H1 (cell line): ENCODE measurements around the gene CXorf49B. TPM values are rescaled to one million over a fixed set of nuclear protein-coding genes. Genes with fewer than 3 reads are reported as not detected.

Source experiments
- CTCF ChIA-PET: fragments of 300-600 bp; sonication (Branson Sonifier 250); formaldehyde crosslinking; loops from one replicate; lab custom pipeline; 2021; ENCODE audit not compliant: partially characterized antibody; lab: Charles Lee
- POLR2A ChIA-PET: fragments of 300-600 bp; sonication (Branson Sonifier 250); formaldehyde crosslinking; loops from one replicate; lab custom pipeline; 2021; ENCODE audit warnings: inconsistent platforms; ENCODE audit not compliant: partially characterized antibody; lab: Charles Lee
- DNase-seq, 2 experiments: peaks; one replicate each; pipeline versions ENCODE4 v3.0.0 to v3.0.0-alpha.2; 2010 to 2022; ENCODE audit warnings: low spot score in 2 of 2, low read depth in 1 of 2, mixed read lengths in 1 of 2
- FAIRE-seq: peaks from 2 replicates; lab custom pipeline; 2011; peaks lifted over from hg19 to GRCh38; lab: Jason Lieb, UNC
- H2AFZ ChIP-seq: 2 replicates; pipeline ENCODE4 v1.8.1; 2012; ENCODE audit warnings: low read length, inconsistent platforms
- H2AK5ac ChIP-seq: 2 replicates; pipeline ENCODE4 v1.6.1; 2013; ENCODE audit warnings: low read depth, low read length
- H2BK120ac ChIP-seq: replicated peaks from 2 replicates; pipeline ENCODE3; 2013; ENCODE audit warnings: low read depth, low read length, inconsistent platforms
- H2BK12ac ChIP-seq: 2 replicates; pipeline ENCODE4 v1.6.1; 2013; ENCODE audit warnings: low read depth, low read length
- H2BK15ac ChIP-seq: 2 replicates; pipeline ENCODE4 v1.6.1; 2013; ENCODE audit warnings: low read length
- H2BK20ac ChIP-seq: 2 replicates; pipeline ENCODE4 v1.6.1; 2013; ENCODE audit warnings: low read length
- H2BK5ac ChIP-seq: 2 replicates; pipeline ENCODE4 v1.6.1; 2013; ENCODE audit warnings: low read depth, low read length
- H3K14ac ChIP-seq: 2 replicates; pipeline ENCODE4 v1.6.1; 2013; ENCODE audit warnings: inconsistent platforms; ENCODE audit not compliant: insufficient read length
- H3K18ac ChIP-seq: 2 replicates; pipeline ENCODE4 v1.6.1; 2013; ENCODE audit warnings: low read length; ENCODE audit errors: extremely low read depth
- H3K23ac ChIP-seq: 2 replicates; pipeline ENCODE4 v1.6.1; 2013; ENCODE audit warnings: inconsistent platforms; ENCODE audit not compliant: insufficient read length
- H3K23me2 ChIP-seq: 2 replicates; pipeline ENCODE4 v1.6.1; 2013; ENCODE audit warnings: low read depth, low read length
- H3K27ac ChIP-seq: 2 replicates; pipeline ENCODE4 v1.6.1; 2011; ENCODE audit warnings: low read depth, low read length, inconsistent platforms
- H3K27me3 ChIP-seq, 4 experiments: replicated peaks in 1 of 4; 1 replicate in 1 of 4; 2 replicates in 3 of 4; pipeline versions ENCODE4 v1.6.1 to v1.8.1; 2011 to 2013; ENCODE audit warnings: low read length in 3 of 4, mild to moderate bottlenecking in 3 of 4, inconsistent platforms in 2 of 4, mixed read lengths in 2 of 4, moderate library complexity in 1 of 4; ENCODE audit not compliant: control insufficient read depth in 3 of 4, insufficient read depth in 3 of 4; ENCODE audit errors: extremely low read depth in 1 of 4
- H3K36me3 ChIP-seq, 4 experiments: 2 replicates each; pipeline versions ENCODE4 v1.6.1 to v1.8.1; 2011 to 2013; ENCODE audit warnings: mild to moderate bottlenecking in 4 of 4, low read length in 3 of 4, moderate library complexity in 2 of 4, control low read depth in 1 of 4, inconsistent platforms in 1 of 4; ENCODE audit not compliant: insufficient read depth in 4 of 4, control insufficient read depth in 2 of 4
- H3K4ac ChIP-seq: replicated peaks from 2 replicates; pipeline ENCODE3; 2013; ENCODE audit warnings: low read length, low read depth, mixed read lengths, inconsistent platforms; ENCODE audit not compliant: insufficient read length
- H3K4me1 ChIP-seq, 4 experiments: replicated peaks in 1 of 4; 1 replicate in 1 of 4; 2 replicates in 3 of 4; pipeline versions ENCODE4 v1.6.1 to v1.8.1; 2011 to 2013; ENCODE audit warnings: low read length in 3 of 4, inconsistent platforms in 2 of 4, mixed read lengths in 1 of 4; ENCODE audit not compliant: insufficient read depth in 4 of 4, control insufficient read depth in 3 of 4
- H3K4me2 ChIP-seq, 2 experiments: 2 replicates each; pipeline versions ENCODE4 v1.6.1 to v1.8.1; 2011 to 2013; ENCODE audit warnings: low read depth in 2 of 2, low read length in 2 of 2, control low read depth in 1 of 2, inconsistent platforms in 1 of 2, mild to moderate bottlenecking in 1 of 2; ENCODE audit not compliant: insufficient read depth in 1 of 2
- H3K4me3 ChIP-seq, 4 experiments: fragments of 200-600, 300-600 bp in 1 of 4; sonication (generic), shearing (Covaris generic), sonication (Bioruptor Twin) in 1 of 4; 2 replicates each; pipeline versions ENCODE4 v1.5.1 to v1.8.1; 2011 to 2016; ENCODE audit warnings: low read length in 4 of 4, low read depth in 3 of 4, control low read depth in 2 of 4, inconsistent platforms in 2 of 4, mild to moderate bottlenecking in 2 of 4, mixed read lengths in 1 of 4, moderate library complexity in 1 of 4; ENCODE audit not compliant: insufficient read depth in 2 of 4; ENCODE audit errors: extremely low read depth in 1 of 4
- H3K56ac ChIP-seq: replicated peaks from 2 replicates; pipeline ENCODE3; 2013; ENCODE audit warnings: low read depth, mild to moderate bottlenecking, mixed read lengths, low read length, inconsistent platforms; ENCODE audit not compliant: insufficient read length
- H3K79me1 ChIP-seq: 2 replicates; pipeline ENCODE4 v1.6.1; 2013; ENCODE audit warnings: low read depth, low read length, control low read depth
- H3K79me2 ChIP-seq, 2 experiments: 2 replicates each; pipeline versions ENCODE4 v1.6.1 to v1.8.1; 2012 to 2013; ENCODE audit warnings: low read length in 2 of 2, mild to moderate bottlenecking in 2 of 2, inconsistent platforms in 1 of 2; ENCODE audit not compliant: insufficient read depth in 2 of 2, control insufficient read depth in 1 of 2
- H3K9ac ChIP-seq, 4 experiments: replicated peaks in 1 of 4; 1 replicate in 1 of 4; 2 replicates in 3 of 4; pipeline versions ENCODE4 v1.6.1 to v1.8.1; 2011 to 2013; ENCODE audit warnings: low read depth in 3 of 4, low read length in 3 of 4, control low read depth in 2 of 4, mild to moderate bottlenecking in 2 of 4, moderate library complexity in 2 of 4, inconsistent platforms in 1 of 4; ENCODE audit errors: extremely low read depth in 1 of 4
- H3K9me3 ChIP-seq, 2 experiments: 2 replicates each; pipeline versions ENCODE4 v1.6.1 to v1.8.1; 2012 to 2013; ENCODE audit warnings: mild to moderate bottlenecking in 2 of 2, moderate library complexity in 2 of 2, control low read depth in 1 of 2, inconsistent platforms in 1 of 2, low read depth in 1 of 2, low read length in 1 of 2, mixed read lengths in 1 of 2; ENCODE audit not compliant: insufficient read depth in 2 of 2
- H4K20me1 ChIP-seq, 2 experiments: replicated peaks in 1 of 2; 2 replicates each; pipeline versions ENCODE3 to v1.8.1; 2011 to 2013; ENCODE audit warnings: inconsistent platforms in 2 of 2, low read length in 2 of 2, mild to moderate bottlenecking in 1 of 2; ENCODE audit not compliant: insufficient read depth in 2 of 2, control insufficient read depth in 1 of 2
- H4K5ac ChIP-seq: 2 replicates; pipeline ENCODE4 v1.6.1; 2013; ENCODE audit warnings: low read length, low read depth, mixed read lengths, inconsistent platforms; ENCODE audit not compliant: insufficient read length
- H4K8ac ChIP-seq: 2 replicates; pipeline ENCODE4 v1.8.0; 2013; ENCODE audit warnings: mild to moderate bottlenecking, moderate library complexity, low read length, inconsistent platforms; ENCODE audit not compliant: insufficient read depth; ENCODE audit errors: extremely low read depth
- H4K91ac ChIP-seq: replicated peaks from 2 replicates; pipeline ENCODE3; 2013; ENCODE audit warnings: low read length, mixed read lengths, inconsistent platforms; ENCODE audit not compliant: insufficient read length
- WGBS, 2 experiments: shearing (Covaris generic) in 1 of 2; methylation state at CpG; one replicate each; pipeline versions ENCODE4 v1.1.6 to v1.1.7; 2013 to 2015; ENCODE audit warnings: low lambda C conversion rate in 2 of 2, mixed read lengths in 2 of 2, inconsistent platforms in 1 of 2, low coverage in 1 of 2, missing lambda C conversion rate in 1 of 2; ENCODE audit not compliant: insufficient replicate concordance in 2 of 2, insufficient coverage in 1 of 2, insufficient read length in 1 of 2; ENCODE audit errors: extremely low coverage in 1 of 2, missing lambda C conversion rate in 1 of 2; 5-methylcytosine and 5-hydroxymethylcytosine counted together
- polyA plus RNA-seq, 7 experiments: library from polyadenylated mRNA; depleted of rRNA in 3 of 7; stranded (reverse) in 5 of 7; unstranded in 2 of 7; fragments of >200 nt in 5 of 7; fragments of 200-250 nt in 2 of 7; gene quantifications; 1 replicate in 5 of 7; 2 replicates in 1 of 7; 4 replicates in 1 of 7; pipeline versions ENCODE4 v1.2.1 to v1.2.3, GENCODE V29; 2011 to 2013; ENCODE audit warnings: missing spikeins in 2 of 7, mixed read lengths in 2 of 7
- total RNA-seq: library from RNA; stranded (reverse); fragmentation: NEBNext Ultra II Directional; extraction: Animal tissue kit (Norgen Biotek cat#: 25700); gene quantifications from 2 replicates; pipeline ENCODE4 v1.2.1, GENCODE V29; 2021

Gene CXorf49B
- total and polyA plus RNA-seq, 2 of the 8 experiments (the other 6 are each of a cell fraction or from before 2014, with no cell fraction given), result not detected

GRCh38 chrX:71815121-71815905 is 52.2 kb downstream of the CXorf49B start:
- no peak overlapping the region for H2BK15ac ChIP-seq
- H2BK120ac ChIP-seq, result no peak overlapping the region
- H3K9me3 ChIP-seq, result 0 out of 4 replicates have a peak, but pooled peaks cover 0 to 2% of the 10 kb centered on the region in 2 experiments
- no peak overlapping the region for H4K91ac ChIP-seq
- no peaks in the 10 kb centered on the region for H3K79me1 ChIP-seq
- H3K23me2 ChIP-seq, result no peaks in the 10 kb centered on the region
- FAIRE-seq (no peak), DNase-seq (no peak)
- no peaks in the 10 kb centered on the region for H3K27me3 ChIP-seq
- H2BK20ac ChIP-seq, result no peak overlapping the region
- H2BK12ac ChIP-seq, result no peak overlapping the region
- ChIA-PET CTCF (interaction anchor here (1.3 kb wide), 1 partner anchor 11 kb away, joined by 4 read pairs; no protein-coding TSS in a partner anchor), POLR2A (no interaction called here)
- no peak overlapping the region for H3K18ac ChIP-seq
- no peak overlapping the region for H2AK5ac ChIP-seq
- H3K79me2 ChIP-seq, result no peaks in the 10 kb centered on the region
- no peaks in the 10 kb centered on the region for H4K20me1 ChIP-seq
- H4K5ac ChIP-seq, result no peak overlapping the region
- H3K14ac ChIP-seq, result no peak overlapping the region
- no peak overlapping the region for H3K56ac ChIP-seq
- H3K27ac ChIP-seq, result no peak overlapping the region
- H3K4me2 ChIP-seq, result no peak overlapping the region
- H3K4ac ChIP-seq, result no peak overlapping the region
- no peak overlapping the region for H2AFZ ChIP-seq
- no peak overlapping the region for H3K4me3 ChIP-seq
- 84% methylated on average over 6 of the region's 14 CpGs; no CpG with 5 or more reads in 1 of the 2 experiments for WGBS, 2 experiments
- H3K4me1 ChIP-seq, result no peaks in the 10 kb centered on the region
- no peak overlapping the region for H2BK5ac ChIP-seq
- no peaks in the 10 kb centered on the region for H3K36me3 ChIP-seq
- no peak overlapping the region for H3K9ac ChIP-seq
- H4K8ac ChIP-seq, result no peak overlapping the region
- no peak overlapping the region for H3K23ac ChIP-seq
